Measurements from ENCODE around the gene CLCNKB. TPM values are rescaled to one million over a fixed set of nuclear protein-coding genes. Genes with fewer than 3 reads are reported as not detected.
"Not testable (repeated sequence)": the region's sequence is repeated elsewhere in the genome, so short reads cannot be mapped to it uniquely, and the experiment has no call there.

The CLCNKB gene
- total RNA-seq, 1 donor from 2014 or later, result 0.59 TPM

- Mint-ChIP-seq H3K27me3 (ENCODE audit: unreplicated experiment) (peaks cover 8% of the 10 kb centered on the region), H3K4me3 (ENCODE audit: unreplicated experiment) (no peak overlapping the region), H3K36me3 (ENCODE audit: low read depth, unreplicated experiment) (no peaks in the 10 kb centered on the region), H3K4me1 (ENCODE audit: unreplicated experiment) (peaks cover 2% of the 10 kb centered on the region), H3K9me3 (ENCODE audit: unreplicated experiment) (no peaks in the 10 kb centered on the region), H3K27ac (ENCODE audit: unreplicated experiment) (no peak overlapping the region)
- peak; percentile 91 for DNase-seq (ENCODE audit: low spot score)
- peak; percentile 86 for TF ChIP-seq CTCF (IDR thresholded peaks at IDR 0.05; ENCODE audit: unreplicated experiment)
Measured at GRCh38 chr1:16032388-16033102, 11.0 kb upstream of the CLCNKB start.

- H3K36me3 Mint-ChIP-seq (ENCODE audit: low read depth, unreplicated experiment); H3K9me3 Mint-ChIP-seq (ENCODE audit: unreplicated experiment); H3K27ac Mint-ChIP-seq (ENCODE audit: unreplicated experiment); H3K4me1 Mint-ChIP-seq (ENCODE audit: unreplicated experiment); DNase-seq (ENCODE audit: low spot score); H3K27me3 Mint-ChIP-seq (ENCODE audit: unreplicated experiment); H3K4me3 Mint-ChIP-seq (ENCODE audit: unreplicated experiment): not testable (repeated sequence)
Measured at GRCh38 chr1:16033103-16033632, 10.4 kb upstream of the CLCNKB start.

- DNase-seq (ENCODE audit: low spot score); H3K9me3 Mint-ChIP-seq (ENCODE audit: unreplicated experiment); H3K36me3 Mint-ChIP-seq (ENCODE audit: low read depth, unreplicated experiment); H3K27ac Mint-ChIP-seq (ENCODE audit: unreplicated experiment); H3K27me3 Mint-ChIP-seq (ENCODE audit: unreplicated experiment); H3K4me3 Mint-ChIP-seq (ENCODE audit: unreplicated experiment); H3K4me1 Mint-ChIP-seq (ENCODE audit: unreplicated experiment): not testable (repeated sequence)
Measured at GRCh38 chr1:16036461-16036860, 7.1 kb upstream of the CLCNKB start.

- H3K27ac Mint-ChIP-seq (ENCODE audit: unreplicated experiment), result no peak overlapping the region
- TF ChIP-seq CTCF (IDR thresholded peaks at IDR 0.05; ENCODE audit: unreplicated experiment), result no peak
- DNase-seq (ENCODE audit: low spot score), result no peak
- H3K36me3 Mint-ChIP-seq (ENCODE audit: low read depth, unreplicated experiment), result no peaks in the 10 kb centered on the region
- peaks cover 10% of the 10 kb centered on the region for H3K27me3 Mint-ChIP-seq (ENCODE audit: unreplicated experiment)
- H3K9me3 Mint-ChIP-seq (ENCODE audit: unreplicated experiment), result no peaks in the 10 kb centered on the region
- no peaks in the 10 kb centered on the region for H3K4me1 Mint-ChIP-seq (ENCODE audit: unreplicated experiment)
- H3K4me3 Mint-ChIP-seq (ENCODE audit: unreplicated experiment), result no peak overlapping the region
Measured at GRCh38 chr1:16038620-16038912, 5.0 kb upstream of the CLCNKB start.

- DNase-seq (ENCODE audit: low spot score); H3K4me1 Mint-ChIP-seq (ENCODE audit: unreplicated experiment); H3K9me3 Mint-ChIP-seq (ENCODE audit: unreplicated experiment); H3K27ac Mint-ChIP-seq (ENCODE audit: unreplicated experiment); H3K27me3 Mint-ChIP-seq (ENCODE audit: unreplicated experiment); H3K36me3 Mint-ChIP-seq (ENCODE audit: low read depth, unreplicated experiment); H3K4me3 Mint-ChIP-seq (ENCODE audit: unreplicated experiment): not testable (repeated sequence)
Measured at GRCh38 chr1:16039871-16040270, 3.7 kb upstream of the CLCNKB start.

- DNase-seq (ENCODE audit: low spot score), result no peak
- Mint-ChIP-seq H3K4me3 (ENCODE audit: unreplicated experiment) (no peak overlapping the region), H3K4me1 (ENCODE audit: unreplicated experiment) (no peaks in the 10 kb centered on the region), H3K9me3 (ENCODE audit: unreplicated experiment) (no peaks in the 10 kb centered on the region), H3K27me3 (ENCODE audit: unreplicated experiment) (peaks cover 10% of the 10 kb centered on the region), H3K36me3 (ENCODE audit: low read depth, unreplicated experiment) (no peaks in the 10 kb centered on the region), H3K27ac (ENCODE audit: unreplicated experiment) (no peak overlapping the region)
- no peak for TF ChIP-seq CTCF (IDR thresholded peaks at IDR 0.05; ENCODE audit: unreplicated experiment)
Measured at GRCh38 chr1:16041200-16041599, 2.4 kb upstream of the CLCNKB start.

Measured in endothelial cell (in vitro differentiated cells).